WTC11 (cell line): ENCODE data around the gene SLC35E3.

Experiments
- ATF2 ChIP-seq: sonication (generic); formaldehyde crosslinking; IDR thresholded peaks from 2 replicates; pipeline ENCODE4 v1.8.1; 2022; ENCODE audit warnings: low read depth, missing genetic modification reagents, borderline replicate concordance
- CREM ChIP-seq: sonication (generic); formaldehyde crosslinking; IDR thresholded peaks from 2 replicates; pipeline ENCODE4 v1.8.1; 2022; ENCODE audit warnings: mild to moderate bottlenecking, missing genetic modification reagents, moderate library complexity
- CTCF ChIP-seq: fragments of 200-600 bp; IDR thresholded peaks from 2 replicates; pipeline ENCODE4 v1.8.0; 2022; ENCODE audit warnings: antibody characterized with exemption
- ETV6 ChIP-seq: sonication (generic); formaldehyde crosslinking; IDR thresholded peaks from 2 replicates; pipeline ENCODE4 v1.8.1; 2022; ENCODE audit warnings: mild to moderate bottlenecking, missing genetic modification reagents
- FOXP1 ChIP-seq: sonication (generic); formaldehyde crosslinking; IDR thresholded peaks from 2 replicates; pipeline ENCODE4 v1.8.0; 2022; ENCODE audit warnings: missing genetic modification reagents, mild to moderate bottlenecking, moderate library complexity, borderline replicate concordance
- JAZF1 ChIP-seq: fragments of 250-450 bp; sonication (Bioruptor Pico); IDR thresholded peaks from 2 replicates; pipeline ENCODE4 v1.9.0; 2021; ENCODE audit warnings: moderate library complexity, mild to moderate bottlenecking, inconsistent platforms
- NFATC4 ChIP-seq: fragments of 250-450 bp; sonication (Bioruptor Pico); IDR thresholded peaks from 2 replicates; pipeline ENCODE4 v1.9.0; 2021; ENCODE audit warnings: mild to moderate bottlenecking
- NFYB ChIP-seq: sonication (generic); formaldehyde crosslinking; conservative IDR thresholded peaks from 2 replicates; pipeline ENCODE4 v1.8.0; 2022; ENCODE audit warnings: low read depth, missing genetic modification reagents
- SP1 ChIP-seq: sonication (generic); formaldehyde crosslinking; conservative IDR thresholded peaks from 2 replicates; pipeline ENCODE4 v1.8.1; 2022; ENCODE audit warnings: missing genetic modification reagents
- USF2 ChIP-seq: sonication (generic); formaldehyde crosslinking; IDR thresholded peaks from 2 replicates; pipeline ENCODE4 v1.8.1; 2023; ENCODE audit warnings: mild to moderate bottlenecking, missing genetic modification reagents, moderate library complexity
- ZNF423 ChIP-seq: fragments of 250-450 bp; sonication (Bioruptor Pico); IDR thresholded peaks from 2 replicates; pipeline ENCODE4 v2.1.2; 2022; ENCODE audit warnings: mild to moderate bottlenecking, moderate library complexity
- TF ChIP-seq, protein P1 (sequence below): sonication (generic); formaldehyde crosslinking; IDR thresholded peaks from 2 replicates; pipeline ENCODE4 v1.8.0; 2022; ENCODE audit warnings: mild to moderate bottlenecking, missing genetic modification reagents
- TF ChIP-seq, protein P2 (sequence below): sonication (generic); formaldehyde crosslinking; IDR thresholded peaks from 2 replicates; pipeline ENCODE4 v1.8.1; 2022; ENCODE audit warnings: mild to moderate bottlenecking, missing genetic modification reagents, moderate library complexity, borderline replicate concordance
- TF ChIP-seq, protein P3 (sequence below): sonication (generic); formaldehyde crosslinking; IDR thresholded peaks from 2 replicates; pipeline ENCODE4 v1.8.1; 2023; ENCODE audit warnings: mild to moderate bottlenecking, missing genetic modification reagents

DNA sequence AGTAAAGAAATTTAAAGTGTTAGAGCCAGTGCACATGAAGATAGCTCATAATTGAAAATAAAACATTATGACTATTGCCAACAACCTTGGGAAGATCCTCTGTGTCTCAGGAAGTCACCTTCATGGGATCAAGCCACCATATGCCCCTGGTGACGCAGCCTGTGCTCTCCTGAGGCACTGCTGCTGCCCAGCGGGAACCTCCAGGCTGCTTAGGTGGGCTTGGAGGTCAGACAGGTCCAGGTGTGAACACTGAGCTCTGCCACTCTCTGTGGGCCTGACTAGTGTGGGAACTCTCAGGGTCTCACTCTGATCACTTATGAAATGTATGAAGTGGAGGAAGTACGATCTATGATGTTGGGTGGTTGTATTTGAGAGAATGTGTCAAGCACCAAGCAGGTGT is 16.7 kb downstream of the SLC35E3 start:
- TF ChIP-seq ZNF423: no peak
- TF ChIP-seq, protein P1, sequence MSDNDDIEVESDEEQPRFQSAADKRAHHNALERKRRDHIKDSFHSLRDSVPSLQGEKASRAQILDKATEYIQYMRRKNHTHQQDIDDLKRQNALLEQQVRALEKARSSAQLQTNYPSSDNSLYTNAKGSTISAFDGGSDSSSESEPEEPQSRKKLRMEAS (CRISPR knock-in tag): no peak
- TF ChIP-seq ATF2 (CRISPR knock-in tag): no peak
- TF ChIP-seq CREM (CRISPR knock-in tag): no peak
- TF ChIP-seq CTCF: no peak
- TF ChIP-seq, protein P2, sequence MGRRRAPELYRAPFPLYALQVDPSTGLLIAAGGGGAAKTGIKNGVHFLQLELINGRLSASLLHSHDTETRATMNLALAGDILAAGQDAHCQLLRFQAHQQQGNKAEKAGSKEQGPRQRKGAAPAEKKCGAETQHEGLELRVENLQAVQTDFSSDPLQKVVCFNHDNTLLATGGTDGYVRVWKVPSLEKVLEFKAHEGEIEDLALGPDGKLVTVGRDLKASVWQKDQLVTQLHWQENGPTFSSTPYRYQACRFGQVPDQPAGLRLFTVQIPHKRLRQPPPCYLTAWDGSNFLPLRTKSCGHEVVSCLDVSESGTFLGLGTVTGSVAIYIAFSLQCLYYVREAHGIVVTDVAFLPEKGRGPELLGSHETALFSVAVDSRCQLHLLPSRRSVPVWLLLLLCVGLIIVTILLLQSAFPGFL (CRISPR knock-in tag): no peak
- TF ChIP-seq SP1 (CRISPR knock-in tag): no peak
- TF ChIP-seq NFATC4 (CRISPR knock-in tag): no peak
- no peak for TF ChIP-seq ETV6 (CRISPR knock-in tag)
- no peak for TF ChIP-seq NFYB (CRISPR knock-in tag)
- TF ChIP-seq FOXP1 (CRISPR knock-in tag): no peak
- TF ChIP-seq, protein P3, sequence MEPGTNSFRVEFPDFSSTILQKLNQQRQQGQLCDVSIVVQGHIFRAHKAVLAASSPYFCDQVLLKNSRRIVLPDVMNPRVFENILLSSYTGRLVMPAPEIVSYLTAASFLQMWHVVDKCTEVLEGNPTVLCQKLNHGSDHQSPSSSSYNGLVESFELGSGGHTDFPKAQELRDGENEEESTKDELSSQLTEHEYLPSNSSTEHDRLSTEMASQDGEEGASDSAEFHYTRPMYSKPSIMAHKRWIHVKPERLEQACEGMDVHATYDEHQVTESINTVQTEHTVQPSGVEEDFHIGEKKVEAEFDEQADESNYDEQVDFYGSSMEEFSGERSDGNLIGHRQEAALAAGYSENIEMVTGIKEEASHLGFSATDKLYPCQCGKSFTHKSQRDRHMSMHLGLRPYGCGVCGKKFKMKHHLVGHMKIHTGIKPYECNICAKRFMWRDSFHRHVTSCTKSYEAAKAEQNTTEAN: no peak
- TF ChIP-seq JAZF1 (CRISPR knock-in tag): no peak
- TF ChIP-seq USF2: no peak
